DND-41 (cell line): ENCODE data around the gene BRAT1.
A peak's percentile ranks its signal among the peaks of the same experiment; 100 is the strongest.

Experiments used
- ATAC-seq: fragments of 200-7000 bp; cut with Tn5 transposase; 3 replicates; pipeline ENCODE4 v1.9.1; 2021; ENCODE audit warnings: low read depth; ENCODE audit not compliant: insufficient read depth
- DNase-seq: peaks from one replicate; pipeline ENCODE4 v3.0.0-alpha.2; 2020
- H2AFZ ChIP-seq: 2 replicates; pipeline ENCODE4 v1.6.0; 2012; ENCODE audit warnings: low read depth, low read length
- H3K27ac ChIP-seq: 2 replicates; pipeline ENCODE4 v1.5.1; 2012; ENCODE audit warnings: low read length, inconsistent platforms
- H3K27me3 ChIP-seq: fragments of 200-600 bp; sonication (generic); 2 replicates; pipeline ENCODE4 v1.6.0; 2012; ENCODE audit warnings: low read length, mild to moderate bottlenecking, inconsistent platforms; ENCODE audit not compliant: insufficient read depth, poor library complexity
- H3K36me3 ChIP-seq: 2 replicates; pipeline ENCODE4 v1.5.1; 2012; ENCODE audit warnings: low read length, inconsistent platforms; ENCODE audit not compliant: insufficient read depth
- H3K4me1 ChIP-seq: 2 replicates; pipeline ENCODE4 v1.5.1; 2012; ENCODE audit warnings: mild to moderate bottlenecking, low read length; ENCODE audit not compliant: insufficient read depth
- H3K4me2 ChIP-seq: 2 replicates; pipeline ENCODE4 v1.6.0; 2012; ENCODE audit warnings: mild to moderate bottlenecking, moderate library complexity, low read length, inconsistent platforms; ENCODE audit not compliant: insufficient read depth
- H3K4me3 ChIP-seq, 2 experiments: fragments of 200-600 bp in 1 of 2; shearing (Covaris generic) in 1 of 2; 2 replicates each; pipeline ENCODE4 v1.5.1; 2012 to 2016; ENCODE audit warnings: inconsistent platforms in 2 of 2, low read length in 2 of 2, mild to moderate bottlenecking in 2 of 2, low read depth in 1 of 2, moderate library complexity in 1 of 2
- H3K79me2 ChIP-seq: 2 replicates; pipeline ENCODE4 v1.6.0; 2012; ENCODE audit warnings: low read length, inconsistent platforms; ENCODE audit not compliant: insufficient read depth
- H3K9ac ChIP-seq: 2 replicates; pipeline ENCODE4 v1.6.0; 2012; ENCODE audit warnings: low read depth, mild to moderate bottlenecking, inconsistent platforms, low read length, moderate library complexity
- H3K9me3 ChIP-seq: 2 replicates; pipeline ENCODE4 v1.5.1; 2012; ENCODE audit warnings: low read length, moderate library complexity, mild to moderate bottlenecking, inconsistent platforms; ENCODE audit not compliant: insufficient read depth, severe bottlenecking
- H4K20me1 ChIP-seq: 2 replicates; pipeline ENCODE4 v1.6.0; 2012; ENCODE audit warnings: low read length; ENCODE audit not compliant: insufficient read depth
- CTCF ChIP-seq: IDR thresholded peaks from 2 replicates; pipeline ENCODE4 v1.5.1; 2012; ENCODE audit warnings: borderline replicate concordance, low read length, moderate library complexity, mild to moderate bottlenecking; ENCODE audit not compliant: poor library complexity, severe bottlenecking; ENCODE audit errors: extremely low read depth
- EZH2 ChIP-seq: IDR thresholded peaks from 3 replicates; pipeline ENCODE4 v1.6.1; 2012; ENCODE audit warnings: borderline replicate concordance, low read depth, mild to moderate bottlenecking, moderate library complexity, low read length, inconsistent platforms; ENCODE audit not compliant: severe bottlenecking

Gene BRAT1

GRCh38 chr7:2520131-2520760, 35.1 kb downstream of the BRAT1 start:
- TF ChIP-seq CTCF (no peak), EZH2 (no peak)
- ATAC-seq (no peak), DNase-seq (no peak)
- Histone ChIP-seq H3K9me3 (no peaks in the 10 kb centered on the region), H4K20me1 (peaks cover 22% of the 10 kb centered on the region), H3K9ac (peak overlapping the region; percentile 43; the same call in 1 of the 2 replicates), H3K27me3 (peaks cover 8% of the 10 kb centered on the region), H3K4me2 (peak overlapping the region; percentile 77), H3K4me3 (peak overlapping the region in 1 of 2 experiments; percentile 51; a peak in 2 of 4 replicates), H3K36me3 (no peaks in the 10 kb centered on the region), H3K4me1 (peaks cover 39% of the 10 kb centered on the region), H2AFZ (no peak overlapping the region), H3K79me2 (no peaks in the 10 kb centered on the region), H3K27ac (no peak overlapping the region)

GRCh38 chr7:2519119-2519930, 36.0 kb downstream of the BRAT1 start, which contains the start of gene LFNG:
Gene LFNG (plus strand): TSS chr7:2519774. CDS start chr7:2519862, 88 bp downstream.
- Histone ChIP-seq H3K79me2 (no peaks in the 10 kb centered on the region), H3K4me1 (peaks cover 39% of the 10 kb centered on the region), H3K9me3 (no peaks in the 10 kb centered on the region), H3K27ac (no peak within 1 kb of the TSS), H3K27me3 (peaks cover 8% of the 10 kb centered on the region), H3K4me3 (peak within 1 kb of the TSS in 1 of 2 experiments; percentile 54; a peak in 2 of 4 replicates), H4K20me1 (peaks cover 24% of the 10 kb centered on the region), H3K9ac (peak within 1 kb of the TSS; percentile 43), H3K4me2 (peak within 1 kb of the TSS; percentile 77), H2AFZ (peak within 1 kb of the TSS; percentile 53; the same call in 1 of the 2 replicates), H3K36me3 (no peaks in the 10 kb centered on the region)
- ATAC-seq: peak; percentile 81
- no peak for TF ChIP-seq EZH2
- no peak for TF ChIP-seq CTCF
- peak; percentile 80 for DNase-seq

- Histone ChIP-seq H3K27me3 (peaks cover 8% of the 10 kb centered on the region), H3K79me2 (no peaks in the 10 kb centered on the region), H2AFZ (peak overlapping the region; percentile 53; the same call in 1 of the 2 replicates), H3K4me1 (peaks cover 39% of the 10 kb centered on the region), H3K9me3 (no peaks in the 10 kb centered on the region), H3K4me2 (peak overlapping the region; percentile 77), H3K36me3 (no peaks in the 10 kb centered on the region), H3K27ac (no peak overlapping the region), H3K9ac (peak overlapping the region; percentile 39; the same call in 1 of the 2 replicates), H4K20me1 (peaks cover 24% of the 10 kb centered on the region), H3K4me3 (peak overlapping the region in 1 of 2 experiments; percentile 54; a peak in 2 of 4 replicates)
- no peak for ATAC-seq
- no peak for TF ChIP-seq CTCF
- no peak for TF ChIP-seq EZH2
- no peak for DNase-seq
These were observed 36.6 kb downstream of the BRAT1 start for GRCh38 chr7:2518737-2519118.
